DMS79 treated with DMSO at 0.1 percent for 48 hours (cell line): ENCODE data around the gene TAMALIN.
"Not testable (repeated sequence)": the region's sequence is repeated elsewhere in the genome, so short reads cannot be mapped to it uniquely, and the experiment has no call there.

ENCODE experiments used
- DNase-seq: peaks from one replicate; lab custom pipeline; 2025; lab: John Stamatoyannopoulos, UW

The TAMALIN gene

GRCh38 chr12:52006726-52007157 lies at the start of gene TAMALIN:
TSS of gene TAMALIN (plus strand) at chr12:52006946. CDS start at chr12:52007020, 74 bp downstream.
- no peak for DNase-seq

- DNase-seq = no peak
These were observed 48.2 kb upstream of the TAMALIN start for GRCh38 chr12:51958542-51958941.

- DNase-seq = no peak
These were observed 47.5 kb upstream of the TAMALIN start for GRCh38 chr12:51959211-51959610.

- DNase-seq = no peak
These were observed 46.8 kb upstream of the TAMALIN start for GRCh38 chr12:51959921-51960320.

- DNase-seq = no peak
These were observed 46.3 kb upstream of the TAMALIN start for GRCh38 chr12:51960488-51960887.

- DNase-seq = no peak
These were observed 45.9 kb upstream of the TAMALIN start for GRCh38 chr12:51960890-51961289.

GRCh38 chr12:51961834-51962233 lies 44.9 kb upstream of the TAMALIN start:
- DNase-seq = no peak

GRCh38 chr12:51962737-51963136 lies 44.0 kb upstream of the TAMALIN start:
- DNase-seq = no peak

GRCh38 chr12:51963477-51963876 lies 43.3 kb upstream of the TAMALIN start:
- DNase-seq = no peak

- no peak for DNase-seq
These were observed 37.1 kb upstream of the TAMALIN start for GRCh38 chr12:51969643-51970042.

GRCh38 chr12:51970904-51971646 lies 35.7 kb upstream of the TAMALIN start:
- no peak for DNase-seq

GRCh38 chr12:51971679-51972421 lies 34.9 kb upstream of the TAMALIN start:
- no peak for DNase-seq

- DNase-seq = no peak
These were observed 34.3 kb upstream of the TAMALIN start for GRCh38 chr12:51972422-51972812.

- no peak for DNase-seq
These were observed 33.9 kb upstream of the TAMALIN start for GRCh38 chr12:51972849-51973273.

GRCh38 chr12:51973560-51973959 lies 33.2 kb upstream of the TAMALIN start:
- DNase-seq = no peak

GRCh38 chr12:51974646-51975045 lies 32.1 kb upstream of the TAMALIN start:
- DNase-seq = no peak

- DNase-seq = no peak
These were observed 31.6 kb upstream of the TAMALIN start for GRCh38 chr12:51975196-51975595.

GRCh38 chr12:51976376-51977160 lies 30.2 kb upstream of the TAMALIN start:
- DNase-seq = no peak

GRCh38 chr12:51977320-51977753 lies 29.4 kb upstream of the TAMALIN start:
- DNase-seq = no peak

- DNase-seq = not testable (repeated sequence)
These were observed 27.4 kb upstream of the TAMALIN start for GRCh38 chr12:51979306-51979705.

GRCh38 chr12:51980051-51980808 lies 26.5 kb upstream of the TAMALIN start:
- peak; percentile 30 for DNase-seq

GRCh38 chr12:51980809-51981127 lies 26.0 kb upstream of the TAMALIN start:
- DNase-seq = no peak
